ENCODE measurements around the gene NXNL1. TPM values are rescaled to one million over a fixed set of nuclear protein-coding genes. Genes with fewer than 3 reads are reported as not detected.

NXNL1 gene
- total and polyA plus RNA-seq, 2 experiments from 2014 or later = not detected

DNA sequence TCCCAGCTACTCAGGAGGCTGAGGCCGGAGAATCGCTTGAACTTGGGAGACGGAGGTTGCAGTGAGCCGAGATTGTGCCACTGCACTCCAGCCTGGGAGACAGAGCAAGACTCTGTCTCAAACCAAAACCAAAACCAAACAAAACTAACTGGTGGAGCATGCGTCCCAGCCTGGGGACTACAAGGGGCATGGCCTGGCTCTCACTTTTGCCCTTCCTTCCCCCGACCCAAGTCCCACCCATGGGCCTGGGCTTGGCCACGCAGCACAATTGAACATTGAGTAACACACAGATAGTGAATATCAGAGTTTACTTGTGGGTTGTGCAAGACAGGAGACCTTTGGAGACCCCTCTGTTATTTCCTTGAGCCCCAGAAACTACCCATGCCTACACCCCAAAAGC, 25.5 kb downstream of the NXNL1 start (continued):
- TF ChIP-seq, protein P1, sequence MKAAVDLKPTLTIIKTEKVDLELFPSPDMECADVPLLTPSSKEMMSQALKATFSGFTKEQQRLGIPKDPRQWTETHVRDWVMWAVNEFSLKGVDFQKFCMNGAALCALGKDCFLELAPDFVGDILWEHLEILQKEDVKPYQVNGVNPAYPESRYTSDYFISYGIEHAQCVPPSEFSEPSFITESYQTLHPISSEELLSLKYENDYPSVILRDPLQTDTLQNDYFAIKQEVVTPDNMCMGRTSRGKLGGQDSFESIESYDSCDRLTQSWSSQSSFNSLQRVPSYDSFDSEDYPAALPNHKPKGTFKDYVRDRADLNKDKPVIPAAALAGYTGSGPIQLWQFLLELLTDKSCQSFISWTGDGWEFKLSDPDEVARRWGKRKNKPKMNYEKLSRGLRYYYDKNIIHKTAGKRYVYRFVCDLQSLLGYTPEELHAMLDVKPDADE (IDR thresholded peaks at IDR 0.05) = no peak
- TF ChIP-seq CTCF (conservative IDR thresholded peaks at IDR 0.05; ENCODE audit: low read depth in 2 of 2) (no peak), POLR2AphosphoS5 (IDR thresholded peaks at IDR 0.05; ENCODE audit: low read depth) (no peak), ZNF114 (CRISPR knock-in tag; IDR thresholded peaks at IDR 0.05) (no peak)

DNA sequence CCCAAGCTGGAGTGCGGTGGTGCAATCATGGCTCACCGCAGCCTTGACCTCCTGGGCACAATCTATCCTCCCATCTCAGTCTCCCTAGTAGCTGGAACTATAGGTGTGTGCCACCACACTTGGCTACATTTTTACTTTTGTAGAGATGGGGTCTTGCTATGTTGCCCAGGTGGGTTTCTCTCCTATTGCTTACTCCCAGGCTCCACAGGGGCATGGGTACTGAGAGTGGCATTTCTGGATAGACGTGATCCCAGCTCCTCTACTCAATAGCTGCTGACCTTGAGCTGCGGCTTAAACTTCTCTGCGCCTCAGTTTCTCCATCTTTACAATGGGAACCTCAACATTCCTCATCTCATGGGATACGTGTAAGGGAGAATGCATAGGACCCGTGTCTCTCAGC, 29.3 kb downstream of the NXNL1 start:
- H2AFZ ChIP-seq = no peak overlapping the region
- no peaks in the 10 kb centered on the region for H3K9me2 ChIP-seq (ENCODE audit: insufficient read depth)
- H3K27ac ChIP-seq (ENCODE audit: low read depth) = no peak overlapping the region
- DNase-seq (ENCODE audit: low spot score) (no peak), ATAC-seq (no peak)
- no peak overlapping the region for H3K27ac Mint-ChIP-seq
- no peaks in the 10 kb centered on the region for H3K36me3 Mint-ChIP-seq (ENCODE audit: low read depth)
- no peaks in the 10 kb centered on the region for H3K79me2 ChIP-seq (replicated peaks; ENCODE audit: insufficient read depth)
- no peaks in the 10 kb centered on the region for H3K27me3 ChIP-seq (ENCODE audit: insufficient read depth)
- H3K4me3 ChIP-seq = no peak overlapping the region
- H3K9me3 Mint-ChIP-seq = no peaks in the 10 kb centered on the region; the same call in 2 of the 3 replicates
- H3K4me2 ChIP-seq = no peak overlapping the region
- no peaks in the 10 kb centered on the region for H3K36me3 ChIP-seq (ENCODE audit: insufficient read depth)
- H3K4me1 ChIP-seq (ENCODE audit: insufficient read depth) = no peaks in the 10 kb centered on the region
- no peak overlapping the region for H3K4me3 Mint-ChIP-seq
- no peaks in the 10 kb centered on the region for H3F3A ChIP-seq (replicated peaks; ENCODE audit: low read depth)
- H4K20me1 ChIP-seq (replicated peaks; ENCODE audit: insufficient read depth) = no peaks in the 10 kb centered on the region
- peaks cover 4% of the 10 kb centered on the region for H3K27me3 Mint-ChIP-seq (ENCODE audit: insufficient read depth, low read depth, poor library complexity)
- no peaks in the 10 kb centered on the region for H3K4me1 Mint-ChIP-seq
- TF ChIP-seq ZNF462 (CRISPR knock-in tag; IDR thresholded peaks at IDR 0.05) (no peak), STAT1 (IDR thresholded peaks at IDR 0.05; ENCODE audit: unreplicated experiment) (no peak), ZNF114 (CRISPR knock-in tag; IDR thresholded peaks at IDR 0.05) (no peak), JUNB (IDR thresholded peaks at IDR 0.05; ENCODE audit: unreplicated experiment) (no peak), CTCF (conservative IDR thresholded peaks at IDR 0.05; ENCODE audit: low read depth in 2 of 2) (no peak), POLR2AphosphoS5 (IDR thresholded peaks at IDR 0.05; ENCODE audit: low read depth) (no peak)
- TF ChIP-seq, protein P2, sequence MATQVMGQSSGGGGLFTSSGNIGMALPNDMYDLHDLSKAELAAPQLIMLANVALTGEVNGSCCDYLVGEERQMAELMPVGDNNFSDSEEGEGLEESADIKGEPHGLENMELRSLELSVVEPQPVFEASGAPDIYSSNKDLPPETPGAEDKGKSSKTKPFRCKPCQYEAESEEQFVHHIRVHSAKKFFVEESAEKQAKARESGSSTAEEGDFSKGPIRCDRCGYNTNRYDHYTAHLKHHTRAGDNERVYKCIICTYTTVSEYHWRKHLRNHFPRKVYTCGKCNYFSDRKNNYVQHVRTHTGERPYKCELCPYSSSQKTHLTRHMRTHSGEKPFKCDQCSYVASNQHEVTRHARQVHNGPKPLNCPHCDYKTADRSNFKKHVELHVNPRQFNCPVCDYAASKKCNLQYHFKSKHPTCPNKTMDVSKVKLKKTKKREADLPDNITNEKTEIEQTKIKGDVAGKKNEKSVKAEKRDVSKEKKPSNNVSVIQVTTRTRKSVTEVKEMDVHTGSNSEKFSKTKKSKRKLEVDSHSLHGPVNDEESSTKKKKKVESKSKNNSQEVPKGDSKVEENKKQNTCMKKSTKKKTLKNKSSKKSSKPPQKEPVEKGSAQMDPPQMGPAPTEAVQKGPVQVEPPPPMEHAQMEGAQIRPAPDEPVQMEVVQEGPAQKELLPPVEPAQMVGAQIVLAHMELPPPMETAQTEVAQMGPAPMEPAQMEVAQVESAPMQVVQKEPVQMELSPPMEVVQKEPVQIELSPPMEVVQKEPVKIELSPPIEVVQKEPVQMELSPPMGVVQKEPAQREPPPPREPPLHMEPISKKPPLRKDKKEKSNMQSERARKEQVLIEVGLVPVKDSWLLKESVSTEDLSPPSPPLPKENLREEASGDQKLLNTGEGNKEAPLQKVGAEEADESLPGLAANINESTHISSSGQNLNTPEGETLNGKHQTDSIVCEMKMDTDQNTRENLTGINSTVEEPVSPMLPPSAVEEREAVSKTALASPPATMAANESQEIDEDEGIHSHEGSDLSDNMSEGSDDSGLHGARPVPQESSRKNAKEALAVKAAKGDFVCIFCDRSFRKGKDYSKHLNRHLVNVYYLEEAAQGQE (IDR thresholded peaks at IDR 0.05; ENCODE audit: unreplicated experiment) = no peak
- TF ChIP-seq, protein P1 (IDR thresholded peaks at IDR 0.05) = no peak
